Right lobe of liver (tissue), 6 donors: ENCODE measurements around the gene C19orf81. TPM values are rescaled to one million over a fixed set of nuclear protein-coding genes. Genes with fewer than 3 reads are reported as not detected.

Experiments
- ATAC-seq, 4 donors: fragments of 200-7000 bp; cut with Tn5 transposase; one replicate each; pipeline ENCODE4 v1.9.1; 2020; ENCODE audit warnings: mild to moderate bottlenecking in 4 of 4, moderate library complexity in 4 of 4
- DNase-seq, 3 donors: peaks; one replicate each; pipeline ENCODE4 v3.0.0-alpha.2; 2020
- H3K27ac ChIP-seq, 3 donors: fragments of 200-600 bp; one replicate each; pipeline ENCODE4 v1.8.0; 2022
- H3K27me3 ChIP-seq, 2 donors: fragments of 200-600 bp; one replicate each; pipeline ENCODE4 v1.8.0; 2022
- H3K36me3 ChIP-seq, 4 donors: fragments of 200-600 bp; sonication (generic) in 1 of 4; one replicate each; pipeline versions ENCODE4 v1.5.1 to v1.8.0; 2017 to 2022; ENCODE audit warnings: control low read depth in 1 of 4
- H3K4me1 ChIP-seq, 4 donors: fragments of 200-600 bp; sonication (generic) in 1 of 4; one replicate each; pipeline versions ENCODE4 v1.5.1 to v1.8.0; 2017 to 2022; ENCODE audit warnings: control low read depth in 1 of 4
- H3K4me3 ChIP-seq, 3 donors: fragments of 200-600 bp; one replicate each; pipeline ENCODE4 v1.8.0; 2022
- H3K9me3 ChIP-seq, 4 donors: fragments of 200-600 bp; sonication (generic) in 1 of 4; one replicate each; pipeline versions ENCODE4 v1.5.1 to v1.8.0; 2017 to 2022; ENCODE audit warnings: control low read depth in 1 of 4
- POLR2A ChIP-seq: fragments of 450-650 bp; IDR thresholded peaks from one replicate; pipeline ENCODE4 v1.6.1; 2017; ENCODE audit warnings: antibody characterized with exemption, mild to moderate bottlenecking
- WGBS: methylation state at CpG from one replicate; pipeline ENCODE4 v1.1.6; 2018; ENCODE audit warnings: low coverage, low lambda C conversion rate; ENCODE audit not compliant: insufficient coverage; ENCODE audit errors: missing lambda C conversion rate; 5-methylcytosine and 5-hydroxymethylcytosine counted together
- intact Hi-C, 2 donors: fragments of 100-400 bp; cut with DNase I; formaldehyde crosslinking; loops; one replicate each; pipeline versions ENCODE4 v1.11.2 to v1.14.1; 2022
- total RNA-seq, 6 experiments: library from RNA; depleted of rRNA in 2 of 6; stranded (reverse); fragments of >200 nt in 2 of 6; fragmentation: NEBNext Ultra II Directional in 3 of 6; extraction: Animal tissue kit (Norgen Biotek cat#: 25700) in 3 of 6; gene quantifications; one replicate each; pipeline versions ENCODE4 v1.1.0 to v1.2.4, GENCODE V29; 2016 to 2023
- TF ChIP-seq, protein P1 (sequence below), 4 donors: fragments of 200-600 bp in 3 of 4; fragments of 450-650 bp in 1 of 4; IDR thresholded peaks; one replicate each; pipeline versions ENCODE4 v1.5.1 to v1.8.0; 2016 to 2022; ENCODE audit warnings: antibody characterized with exemption in 4 of 4, mild to moderate bottlenecking in 2 of 4
- donor health status: DM: no; HTN: yes; CAD: no.
- donor health status: DM: no; HTN: no; CAD: no.
- donor health status: DM: no; HTN: no; CAD: no.
- donor health status: DM: no; HTN: yes; CAD: no.
- donor health status: DM: no; HTN: yes; CAD: no.

C19orf81 gene
- total RNA-seq, 6 experiments from 2014 or later: not detected

DNA sequence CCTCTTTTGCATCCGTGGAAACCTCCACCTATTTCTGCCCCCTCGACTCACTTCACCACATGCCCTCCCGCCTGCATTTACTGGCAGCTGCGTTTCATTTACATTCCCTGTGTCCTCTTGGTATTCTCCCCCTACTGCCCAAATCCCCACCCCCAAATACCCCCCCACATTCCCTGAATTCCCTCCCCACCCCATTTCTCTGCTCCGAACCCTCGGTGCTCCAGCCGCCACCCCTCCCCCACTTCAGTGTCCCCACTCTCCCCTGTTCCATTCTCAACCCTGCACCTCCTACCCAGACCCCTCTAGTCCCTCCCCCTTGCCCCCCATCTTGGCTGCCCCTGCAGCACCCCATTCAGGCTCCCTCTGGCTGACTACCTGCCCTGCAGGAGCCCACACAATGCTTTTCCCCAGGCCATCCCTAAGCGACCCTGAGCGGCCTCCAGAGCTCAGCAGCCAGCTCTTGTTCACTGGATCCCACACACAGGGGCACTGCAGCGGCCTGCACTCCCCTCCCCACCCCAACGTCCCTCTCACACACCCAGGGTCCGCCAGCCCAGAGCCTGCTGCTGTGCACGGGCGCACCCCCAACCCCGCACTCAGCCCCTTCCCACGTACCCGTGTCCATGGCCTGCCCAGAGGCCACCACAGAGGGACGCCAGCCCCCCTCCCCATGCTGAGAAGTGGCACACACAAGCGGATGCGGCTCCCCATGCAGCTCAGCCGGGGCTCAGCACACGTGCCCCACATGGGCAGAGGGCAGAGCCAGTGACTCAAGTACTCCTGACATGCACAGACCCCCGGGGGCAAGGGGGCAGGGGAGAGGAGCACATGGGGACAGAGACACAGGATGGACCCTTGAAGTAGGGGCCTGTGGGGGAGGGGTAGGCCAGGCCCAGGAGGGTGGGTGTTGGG lies 44.1 kb downstream of the C19orf81 start:
- WGBS: 4% methylated on average over 15 of the region's 23 CpGs
- Histone ChIP-seq H3K4me1 (no peaks in the 10 kb centered on the region), H3K9me3 (no peaks in the 10 kb centered on the region), H3K27me3 (peaks cover 0 to 7% of the 10 kb centered on the region in 2 donors), H3K27ac (no peak overlapping the region), H3K4me3 (no peak overlapping the region), H3K36me3 (no peaks in the 10 kb centered on the region)
- intact Hi-C loops: no loop called here
- ATAC-seq (no peak), DNase-seq (no peak)
- TF ChIP-seq, protein P1, sequence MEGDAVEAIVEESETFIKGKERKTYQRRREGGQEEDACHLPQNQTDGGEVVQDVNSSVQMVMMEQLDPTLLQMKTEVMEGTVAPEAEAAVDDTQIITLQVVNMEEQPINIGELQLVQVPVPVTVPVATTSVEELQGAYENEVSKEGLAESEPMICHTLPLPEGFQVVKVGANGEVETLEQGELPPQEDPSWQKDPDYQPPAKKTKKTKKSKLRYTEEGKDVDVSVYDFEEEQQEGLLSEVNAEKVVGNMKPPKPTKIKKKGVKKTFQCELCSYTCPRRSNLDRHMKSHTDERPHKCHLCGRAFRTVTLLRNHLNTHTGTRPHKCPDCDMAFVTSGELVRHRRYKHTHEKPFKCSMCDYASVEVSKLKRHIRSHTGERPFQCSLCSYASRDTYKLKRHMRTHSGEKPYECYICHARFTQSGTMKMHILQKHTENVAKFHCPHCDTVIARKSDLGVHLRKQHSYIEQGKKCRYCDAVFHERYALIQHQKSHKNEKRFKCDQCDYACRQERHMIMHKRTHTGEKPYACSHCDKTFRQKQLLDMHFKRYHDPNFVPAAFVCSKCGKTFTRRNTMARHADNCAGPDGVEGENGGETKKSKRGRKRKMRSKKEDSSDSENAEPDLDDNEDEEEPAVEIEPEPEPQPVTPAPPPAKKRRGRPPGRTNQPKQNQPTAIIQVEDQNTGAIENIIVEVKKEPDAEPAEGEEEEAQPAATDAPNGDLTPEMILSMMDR (IDR thresholded peaks at IDR 0.05): no peak
- no peak for TF ChIP-seq POLR2A

DNA sequence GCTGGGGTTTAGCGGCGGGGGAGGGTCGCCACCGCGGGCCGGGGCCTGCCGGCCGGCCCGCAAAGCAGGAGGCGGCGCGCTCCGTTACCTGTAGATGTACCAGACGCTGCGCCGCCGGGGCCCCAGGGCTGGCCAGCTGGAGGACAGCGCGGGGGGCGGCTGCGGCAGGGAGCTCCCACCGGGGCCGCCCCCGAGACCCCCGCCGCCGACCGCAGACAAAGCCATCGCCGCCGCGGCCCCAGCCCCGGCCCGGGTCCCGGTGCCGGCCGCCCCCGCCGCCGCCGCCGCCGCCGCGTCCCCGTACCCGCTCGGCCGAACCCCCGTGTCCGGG lies 45.5 kb downstream of the C19orf81 start:
- intact Hi-C loops: no loop called here
- DNase-seq: no peak

DNA sequence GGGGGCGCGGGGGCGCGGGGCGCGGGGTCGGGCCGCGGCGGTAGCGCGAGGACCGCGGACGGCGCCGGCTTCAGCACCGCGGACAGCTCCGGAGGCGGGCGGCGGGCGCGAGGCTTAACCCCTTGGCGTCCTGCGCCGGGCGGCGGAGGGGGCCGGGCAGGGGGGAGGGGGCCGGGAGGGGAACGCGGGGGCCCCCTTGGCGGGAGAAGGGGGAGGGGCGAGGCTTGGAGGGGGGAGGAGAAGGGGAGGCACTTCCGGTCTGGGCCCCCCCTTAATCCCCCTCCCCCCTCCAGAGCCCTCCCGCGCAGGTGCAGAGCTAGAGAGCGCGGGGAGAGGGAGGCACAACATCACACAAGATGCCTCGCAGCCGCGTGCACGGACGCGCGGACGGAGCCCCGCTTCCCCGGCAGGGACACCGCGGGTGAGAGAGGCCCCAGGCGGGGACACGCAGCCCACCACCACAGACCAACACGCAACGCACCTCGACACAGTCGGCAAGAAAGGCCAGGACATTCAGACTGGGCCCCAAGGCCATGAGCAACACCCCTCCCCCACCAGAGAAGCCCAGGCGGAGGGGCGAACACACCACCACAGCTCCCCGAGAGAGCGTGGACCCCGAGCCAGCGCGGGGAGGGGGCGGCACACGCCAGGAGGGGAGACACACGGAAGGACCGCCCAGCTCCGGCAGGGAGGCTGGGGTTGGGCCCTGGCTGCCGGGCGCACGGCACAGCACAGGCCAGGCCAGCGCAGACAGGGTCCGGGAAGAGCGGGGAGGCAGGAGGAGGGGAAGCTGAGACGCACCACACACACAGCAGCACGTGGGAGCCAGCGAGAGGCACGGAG lies 46.2 kb downstream of the C19orf81 start:
- 3% methylated on average over 19 of the region's 81 CpGs for WGBS
- H3K4me1 ChIP-seq: no peaks in the 10 kb centered on the region
- no peak overlapping the region for H3K4me3 ChIP-seq
- no peaks in the 10 kb centered on the region for H3K9me3 ChIP-seq
- TF ChIP-seq POLR2A: no peak
- TF ChIP-seq, protein P1 (IDR thresholded peaks at IDR 0.05): no peak
- H3K27ac ChIP-seq: no peak overlapping the region
- intact Hi-C loops: no loop called here
- DNase-seq (no peak), ATAC-seq (no peak)
- no peaks in the 10 kb centered on the region for H3K36me3 ChIP-seq
- peaks cover 0 to 7% of the 10 kb centered on the region in 2 donors for H3K27me3 ChIP-seq

More for the DNA sequence above, 45.5 kb downstream of the C19orf81 start:
- Histone ChIP-seq H3K27ac (no peak overlapping the region), H3K4me1 (no peaks in the 10 kb centered on the region), H3K4me3 (no peak overlapping the region), H3K9me3 (no peaks in the 10 kb centered on the region), H3K36me3 (no peaks in the 10 kb centered on the region), H3K27me3 (peaks cover 0 to 7% of the 10 kb centered on the region in 2 donors)
- 0% methylated on average over 6 of the region's 51 CpGs for WGBS
- no peak for TF ChIP-seq POLR2A
- TF ChIP-seq, protein P1 (IDR thresholded peaks at IDR 0.05): no peak
- no peak for ATAC-seq

DNA sequence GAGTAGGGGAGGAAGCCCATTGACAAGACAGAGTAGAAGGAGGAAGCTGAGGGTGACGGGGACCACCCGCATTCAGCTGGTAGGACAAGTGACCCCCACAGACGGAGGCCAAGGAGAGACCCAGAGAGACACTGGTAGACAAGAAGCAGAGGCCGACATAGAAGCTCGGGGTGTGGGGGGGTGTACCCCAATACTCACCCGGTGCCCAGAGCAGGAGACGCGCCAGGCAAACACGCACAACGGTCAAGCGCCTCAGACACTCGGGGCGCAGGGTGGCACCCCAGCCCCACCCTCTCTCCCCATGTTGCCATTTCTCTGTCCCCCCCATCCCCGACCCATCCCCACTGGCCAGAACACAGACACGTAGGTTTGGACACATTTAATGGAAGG lies 46.8 kb downstream of the C19orf81 start:
- Histone ChIP-seq H3K4me1 (no peaks in the 10 kb centered on the region), H3K27me3 (peaks cover 0 to 7% of the 10 kb centered on the region in 2 donors), H3K36me3 (no peaks in the 10 kb centered on the region), H3K27ac (no peak overlapping the region), H3K9me3 (no peaks in the 10 kb centered on the region), H3K4me3 (no peak overlapping the region)
- no peak for TF ChIP-seq POLR2A
- TF ChIP-seq, protein P1 (IDR thresholded peaks at IDR 0.05): no peak
- DNase-seq (no peak), ATAC-seq (no peak)
- intact Hi-C loops: no loop called here
- 35% methylated on average over 9 of the region's 15 CpGs for WGBS
